GM18498 (cell line): ENCODE results near the gene NACC1.

Source experiments
- ATAC-seq: cut with Tn5 transposase; IDR thresholded peaks from one replicate; pipeline ENCODE4 v1.9.1; 2021; ENCODE audit warnings: mild to moderate bottlenecking, moderate library complexity; ENCODE audit not compliant: unreplicated experiment

NACC1 gene

GRCh38 chr19:13087795-13088537 lies 30.1 kb upstream of the NACC1 start:
- ATAC-seq, result no peak

GRCh38 chr19:13089139-13089856 lies 28.8 kb upstream of the NACC1 start:
- ATAC-seq, result no peak

GRCh38 chr19:13089857-13090507 lies 28.1 kb upstream of the NACC1 start:
- ATAC-seq, result no peak

GRCh38 chr19:13090511-13091231 lies 27.4 kb upstream of the NACC1 start:
- ATAC-seq, result no peak

GRCh38 chr19:13091400-13092157 lies 26.5 kb upstream of the NACC1 start:
- ATAC-seq, result no peak

GRCh38 chr19:13092158-13092543 lies 25.9 kb upstream of the NACC1 start:
- no peak for ATAC-seq

- ATAC-seq, result no peak
Observed at GRCh38 chr19:13092606-13093235, 25.3 kb upstream of the NACC1 start.

GRCh38 chr19:13093407-13094105 lies 24.5 kb upstream of the NACC1 start:
- ATAC-seq, result peak; percentile 46

GRCh38 chr19:13094106-13094504 lies 24.0 kb upstream of the NACC1 start:
- no peak for ATAC-seq

- no peak for ATAC-seq
Observed at GRCh38 chr19:13094771-13095392, 23.2 kb upstream of the NACC1 start.

GRCh38 chr19:13095393-13095784 lies 22.7 kb upstream of the NACC1 start:
- no peak for ATAC-seq

GRCh38 chr19:13095934-13096927 lies 21.8 kb upstream of the NACC1 start:
- no peak for ATAC-seq

GRCh38 chr19:13097033-13097462 lies 21.0 kb upstream of the NACC1 start:
- no peak for ATAC-seq

GRCh38 chr19:13097463-13098258 lies 20.4 kb upstream of the NACC1 start:
- ATAC-seq, result no peak

GRCh38 chr19:13098277-13099072 lies 19.6 kb upstream of the NACC1 start:
- ATAC-seq, result no peak
